HG03139 (cell line): ENCODE measurements around the gene CC2D1A.

Experiments
- ATAC-seq: cut with Tn5 transposase; IDR thresholded peaks from one replicate; pipeline ENCODE4 v1.9.1; 2021; ENCODE audit not compliant: unreplicated experiment

The CC2D1A gene

GRCh38 chr19:13905634-13906520 lies at the start of gene CC2D1A, which contains the start of gene BRME1:
TSS of gene CC2D1A (plus strand) at chr19:13906201. CDS start at chr19:13906442, 241 bp downstream.
TSS of gene BRME1 (minus strand) at chr19:13906117. CDS start at chr19:13904892, 1,225 bp downstream.
- peak; percentile 89 for ATAC-seq

- no peak for ATAC-seq
These were observed 49.5 kb upstream of the CC2D1A start for GRCh38 chr19:13856497-13856896.

- ATAC-seq: no peak
These were observed 46.6 kb upstream of the CC2D1A start for GRCh38 chr19:13859361-13859880.

- ATAC-seq: no peak
These were observed 45.2 kb upstream of the CC2D1A start for GRCh38 chr19:13860679-13861391.

GRCh38 chr19:13861392-13861713 lies 44.6 kb upstream of the CC2D1A start:
- no peak for ATAC-seq

- ATAC-seq: peak; percentile 70
These were observed 44.1 kb upstream of the CC2D1A start for GRCh38 chr19:13861714-13862531.

- no peak for ATAC-seq
These were observed 41.8 kb upstream of the CC2D1A start for GRCh38 chr19:13864046-13864666.

GRCh38 chr19:13864667-13865570 lies 41.1 kb upstream of the CC2D1A start:
- no peak for ATAC-seq

GRCh38 chr19:13865571-13866462 lies 40.2 kb upstream of the CC2D1A start:
- no peak for ATAC-seq

GRCh38 chr19:13866463-13867046 lies 39.4 kb upstream of the CC2D1A start:
- ATAC-seq: no peak

- no peak for ATAC-seq
These were observed 37.3 kb upstream of the CC2D1A start for GRCh38 chr19:13868663-13869062.

- no peak for ATAC-seq
These were observed 36.7 kb upstream of the CC2D1A start for GRCh38 chr19:13869281-13869680.

GRCh38 chr19:13870873-13871272 lies 35.1 kb upstream of the CC2D1A start:
- no peak for ATAC-seq

- no peak for ATAC-seq
These were observed 33.7 kb upstream of the CC2D1A start for GRCh38 chr19:13872339-13872694.

- no peak for ATAC-seq
These were observed 33.2 kb upstream of the CC2D1A start for GRCh38 chr19:13872695-13873389.

- ATAC-seq: no peak
These were observed 32.0 kb upstream of the CC2D1A start for GRCh38 chr19:13873834-13874515.

- no peak for ATAC-seq
These were observed 30.2 kb upstream of the CC2D1A start for GRCh38 chr19:13875824-13876223.
